ENCODE results near the gene IKZF1. TPM values are rescaled to one million over a fixed set of nuclear protein-coding genes. Genes with fewer than 3 reads are reported as not detected.

Gene IKZF1
- total RNA-seq, 1 donor from 2014 or later, result 44.9 TPM

- no peak for TF ChIP-seq POLR2A (IDR thresholded peaks at IDR 0.05)
- TF ChIP-seq POLR2AphosphoS5 (IDR thresholded peaks at IDR 0.05; ENCODE audit: insufficient read depth in 1 of 2, low read depth in 1 of 2), result no peak
- TF ChIP-seq CTCF (IDR thresholded peaks at IDR 0.05), result no peak
- Histone ChIP-seq H3K9me3 (no peaks in the 10 kb centered on the region), H3K36me3 (no peaks in the 10 kb centered on the region), H3K27ac (no peak overlapping the region), H3K27me3 (no peaks in the 10 kb centered on the region), H3K4me3 (no peak overlapping the region), H3K4me1 (no peaks in the 10 kb centered on the region)
- intact Hi-C loops (cut with DNase I), result no loop called here
- no peak for DNase-seq (ENCODE audit: extremely low spot score in 2 of 2)
Observed at GRCh38 chr7:50292763-50293162, 11.8 kb upstream of the IKZF1 start.

- intact Hi-C loops (cut with DNase I), result no loop called here
- Histone ChIP-seq H3K4me3 (no peak overlapping the region), H3K27me3 (no peaks in the 10 kb centered on the region), H3K4me1 (no peaks in the 10 kb centered on the region), H3K9me3 (no peaks in the 10 kb centered on the region), H3K36me3 (no peaks in the 10 kb centered on the region), H3K27ac (no peak overlapping the region)
- no peak for DNase-seq (ENCODE audit: extremely low spot score in 2 of 2)
- TF ChIP-seq POLR2A (IDR thresholded peaks at IDR 0.05) (no peak), POLR2AphosphoS5 (IDR thresholded peaks at IDR 0.05; ENCODE audit: insufficient read depth in 1 of 2, low read depth in 1 of 2) (no peak), CTCF (IDR thresholded peaks at IDR 0.05) (no peak)
Observed at GRCh38 chr7:50293509-50294179, 10.9 kb upstream of the IKZF1 start.

GRCh38 chr7:50295133-50295532 is 9.4 kb upstream of the IKZF1 start:
- intact Hi-C loops (cut with DNase I), result no loop called here
- no peak overlapping the region for H3K27ac ChIP-seq

GRCh38 chr7:50296799-50297198 is 7.7 kb upstream of the IKZF1 start:
- Histone ChIP-seq H3K4me3 (no peak overlapping the region), H3K36me3 (no peaks in the 10 kb centered on the region), H3K27me3 (no peaks in the 10 kb centered on the region), H3K27ac (no peak overlapping the region), H3K4me1 (no peaks in the 10 kb centered on the region), H3K9me3 (no peaks in the 10 kb centered on the region)
- no peak for DNase-seq (ENCODE audit: extremely low spot score in 2 of 2)
- TF ChIP-seq POLR2AphosphoS5 (IDR thresholded peaks at IDR 0.05; ENCODE audit: insufficient read depth in 1 of 2, low read depth in 1 of 2), result no peak
- TF ChIP-seq POLR2A (IDR thresholded peaks at IDR 0.05), result no peak
- TF ChIP-seq CTCF (IDR thresholded peaks at IDR 0.05), result no peak
- intact Hi-C loops (cut with DNase I), result no loop called here

More at GRCh38 chr7:50295133-50295532, 9.4 kb upstream of the IKZF1 start:
- no peaks in the 10 kb centered on the region for H3K4me1 ChIP-seq
- no peaks in the 10 kb centered on the region for H3K27me3 ChIP-seq
- no peaks in the 10 kb centered on the region for H3K9me3 ChIP-seq
- H3K36me3 ChIP-seq, result no peaks in the 10 kb centered on the region
- no peak overlapping the region for H3K4me3 ChIP-seq
- no peak for DNase-seq (ENCODE audit: extremely low spot score in 2 of 2)
- TF ChIP-seq POLR2AphosphoS5 (IDR thresholded peaks at IDR 0.05; ENCODE audit: insufficient read depth in 1 of 2, low read depth in 1 of 2) (no peak), POLR2A (IDR thresholded peaks at IDR 0.05) (no peak), CTCF (IDR thresholded peaks at IDR 0.05) (no peak)

- H3K4me3 ChIP-seq, result no peak overlapping the region
- no peak for DNase-seq (ENCODE audit: extremely low spot score in 2 of 2)
- H3K36me3 ChIP-seq, result no peaks in the 10 kb centered on the region
- H3K27ac ChIP-seq, result no peak overlapping the region
- H3K27me3 ChIP-seq, result no peaks in the 10 kb centered on the region
- TF ChIP-seq CTCF (IDR thresholded peaks at IDR 0.05) (no peak), POLR2AphosphoS5 (IDR thresholded peaks at IDR 0.05; ENCODE audit: insufficient read depth in 1 of 2, low read depth in 1 of 2) (no peak), POLR2A (IDR thresholded peaks at IDR 0.05) (no peak)
- H3K9me3 ChIP-seq, result no peaks in the 10 kb centered on the region
- intact Hi-C loops (cut with DNase I), result no loop called here
- H3K4me1 ChIP-seq, result no peaks in the 10 kb centered on the region
Observed at GRCh38 chr7:50298811-50299562, 5.5 kb upstream of the IKZF1 start.
